Keratinocyte (primary cell): ENCODE data around the gene GRK5.

Experiments
- CTCF ChIP-seq, 3 experiments: IDR thresholded peaks in 1 of 3; conservative IDR thresholded peaks in 1 of 3; optimal IDR thresholded peaks in 1 of 3; 2 replicates in 2 of 3; 3 replicates in 1 of 3; pipeline versions ENCODE3 to v1.5.1; 2011; ENCODE audit warnings: low read length in 3 of 3, mild to moderate bottlenecking in 3 of 3, moderate library complexity in 2 of 3, control low read depth in 1 of 3, inconsistent platforms in 1 of 3; ENCODE audit not compliant: insufficient read depth in 2 of 3; ENCODE audit errors: extremely low read depth in 1 of 3
- EZH2 ChIP-seq: IDR thresholded peaks from one replicate; pipeline ENCODE4 v1.6.1; 2012; ENCODE audit warnings: inconsistent platforms, mild to moderate bottlenecking, low read length, moderate library complexity

- no peak for TF ChIP-seq EZH2
- TF ChIP-seq CTCF (optimal IDR thresholded peaks at IDR 0.05 in 1 of 3, IDR thresholded peaks at IDR 0.05 in 1 of 3, conservative IDR thresholded peaks at IDR 0.05 in 1 of 3; ENCODE audit: extremely low read depth in 1 of 3, insufficient read depth in 2 of 3, low read length in 3 of 3): no peak
Observed at GRCh38 chr10:119413093-119413453, 205.7 kb downstream of the GRK5 start.
